Measurements from ENCODE around the gene ANKRD13A.
"Not testable (repeated sequence)": the region's sequence is repeated elsewhere in the genome, so short reads cannot be mapped to it uniquely, and the experiment has no call there.

Gene ANKRD13A

DNA sequence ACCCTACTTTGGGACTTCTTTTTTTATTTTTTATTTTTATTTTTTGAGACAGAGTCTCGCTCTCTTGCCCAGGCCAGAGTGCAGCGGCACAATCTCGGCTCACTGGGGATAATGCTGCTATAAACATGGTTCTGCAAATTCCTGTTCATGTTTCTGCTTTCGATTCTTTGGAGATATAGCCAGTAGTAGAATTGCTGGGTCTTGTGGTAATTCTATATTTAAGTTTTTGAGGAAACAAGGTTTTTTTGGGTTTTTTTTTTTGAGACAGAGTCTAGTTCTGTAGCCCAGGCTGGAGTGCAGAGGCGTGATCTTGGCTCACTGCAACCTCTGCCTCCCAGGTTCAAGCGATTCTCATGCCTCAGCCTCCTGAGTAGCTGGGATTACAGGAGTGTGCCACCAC is 89.0 kb downstream of the ANKRD13A start:
- not testable (repeated sequence) for DNase-seq

DNA sequence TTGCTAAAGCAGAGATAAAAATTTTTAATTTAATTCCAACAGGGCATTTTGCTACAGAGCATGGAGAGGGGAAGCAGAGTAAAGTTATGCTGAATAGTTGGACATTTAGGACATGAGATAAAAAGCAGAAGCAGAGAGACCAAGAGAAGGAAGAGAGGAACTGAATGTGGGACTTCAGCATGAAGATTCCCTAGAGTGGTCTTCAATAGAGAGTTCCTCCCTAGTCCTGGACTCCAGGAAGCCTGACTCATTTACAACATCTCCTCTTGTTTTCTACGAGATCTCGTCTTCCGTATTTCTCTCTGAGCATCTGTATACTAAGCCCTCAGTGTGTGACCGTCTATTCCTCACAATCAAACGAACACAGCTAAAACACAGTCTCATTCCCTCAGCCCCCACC is 89.7 kb downstream of the ANKRD13A start:
- no peak for DNase-seq

Data from stimulated activated CD4-positive, alpha-beta T cell treated with anti-CD3 and anti-CD28 coated beads, Interleukin-15, amount 100 ng/mL, for 24 hours (primary cell).